Glomerular visceral epithelial cell (primary cell): ENCODE data around the gene GSPT1.
"Not testable (repeated sequence)": the region's sequence is repeated elsewhere in the genome, so short reads cannot be mapped to it uniquely, and the experiment has no call there.

Experiments
- DNase-seq: peaks from one replicate; pipeline ENCODE4 v3.0.0-alpha.2; 2016; ENCODE audit errors: extremely low spot score

The GSPT1 gene

GRCh38 chr16:11915644-11916523 is at the start of gene GSPT1:
TSS of gene GSPT1 (minus strand) at chr16:11915956. CDS start at chr16:11915720, 236 bp downstream.
- DNase-seq = peak; percentile 97

GRCh38 chr16:11964761-11965551 is 49.2 kb upstream of the GSPT1 start, which contains the start of gene TNFRSF17:
TSS of gene TNFRSF17 (plus strand) at chr16:11965210. CDS start at chr16:11965325, 115 bp downstream.
- DNase-seq = no peak

GRCh38 chr16:11963706-11964105 is 48.0 kb upstream of the GSPT1 start:
- DNase-seq = no peak

- not testable (repeated sequence) for DNase-seq
Measured at GRCh38 chr16:11962978-11963377, 47.2 kb upstream of the GSPT1 start.

GRCh38 chr16:11962457-11962856 is 46.7 kb upstream of the GSPT1 start:
- DNase-seq = not testable (repeated sequence)

GRCh38 chr16:11957591-11958395 is 42.0 kb upstream of the GSPT1 start:
- DNase-seq = no peak

- no peak for DNase-seq
Measured at GRCh38 chr16:11956558-11956957, 40.8 kb upstream of the GSPT1 start.

GRCh38 chr16:11955713-11956123 is 40.0 kb upstream of the GSPT1 start:
- peak; percentile 76 for DNase-seq

GRCh38 chr16:11953576-11953975 is 37.8 kb upstream of the GSPT1 start:
- peak; percentile 34 for DNase-seq

- DNase-seq = no peak
Measured at GRCh38 chr16:11950388-11950787, 34.6 kb upstream of the GSPT1 start.

- peak; percentile 40 for DNase-seq
Measured at GRCh38 chr16:11949527-11949926, 33.8 kb upstream of the GSPT1 start.

- no peak for DNase-seq
Measured at GRCh38 chr16:11948819-11949218, 33.1 kb upstream of the GSPT1 start.

- peak; percentile 14 for DNase-seq
Measured at GRCh38 chr16:11946433-11946832, 30.7 kb upstream of the GSPT1 start.

GRCh38 chr16:11941945-11942344 is 26.2 kb upstream of the GSPT1 start, which contains the start of gene NPIPB2:
TSS of gene NPIPB2 (minus strand) at chr16:11942045. CDS start at chr16:11942045, 0 bp downstream.
- not testable (repeated sequence) for DNase-seq

GRCh38 chr16:11927350-11927749 is 11.6 kb upstream of the GSPT1 start:
- not testable (repeated sequence) for DNase-seq

GRCh38 chr16:11924046-11924445 is 8.3 kb upstream of the GSPT1 start:
- not testable (repeated sequence) for DNase-seq

- DNase-seq = no peak
Measured at GRCh38 chr16:11916524-11917285, 949 bp upstream of the GSPT1 start.

GRCh38 chr16:11915114-11915643 is 577 bp downstream of the GSPT1 start:
- DNase-seq = no peak

GRCh38 chr16:11914210-11915113 is 1.3 kb downstream of the GSPT1 start:
- DNase-seq = no peak
